Neutrophil (primary cell): ENCODE measurements around the gene CDC123.

ENCODE experiments used
- H3K27ac ChIP-seq: fragments of 200-600 bp; sonication (generic); 2 replicates; pipeline ENCODE4 v1.5.1; 2016; ENCODE audit warnings: mild to moderate bottlenecking, moderate library complexity
- H3K27me3 ChIP-seq: fragments of 200-600 bp; sonication (generic); 2 replicates; pipeline ENCODE4 v1.6.0; 2016; ENCODE audit warnings: mild to moderate bottlenecking
- H3K36me3 ChIP-seq: fragments of 200-600 bp; sonication (generic); 2 replicates; pipeline ENCODE4 v1.5.1; 2017
- H3K4me1 ChIP-seq, 2 experiments: fragments of 200-600 bp in 1 of 2; sonication (generic) in 1 of 2; 1 replicate in 1 of 2; 2 replicates in 1 of 2; pipeline versions ENCODE4 v1.5.1 to v1.6.1; 2013 to 2016; ENCODE audit warnings: low read depth in 1 of 2, low read length in 1 of 2, mild to moderate bottlenecking in 1 of 2, moderate library complexity in 1 of 2; ENCODE audit not compliant: control insufficient read depth in 1 of 2, insufficient read depth in 1 of 2
- H3K4me3 ChIP-seq, 2 experiments: fragments of 200-600 bp in 1 of 2; sonication (generic) in 1 of 2; 1 replicate in 1 of 2; 2 replicates in 1 of 2; pipeline ENCODE4 v1.5.1; 2013 to 2016; ENCODE audit warnings: low read depth in 1 of 2, low read length in 1 of 2, mild to moderate bottlenecking in 1 of 2, moderate library complexity in 1 of 2
- H3K9me3 ChIP-seq: fragments of 200-600 bp; sonication (generic); 2 replicates; pipeline ENCODE4 v1.5.1; 2016
- TF ChIP-seq, protein P1 (sequence below): fragments of 200-600 bp; sonication (generic); IDR thresholded peaks from 2 replicates; pipeline ENCODE4 v1.5.1; 2016; ENCODE audit warnings: antibody characterized with exemption

CDC123 gene

DNA sequence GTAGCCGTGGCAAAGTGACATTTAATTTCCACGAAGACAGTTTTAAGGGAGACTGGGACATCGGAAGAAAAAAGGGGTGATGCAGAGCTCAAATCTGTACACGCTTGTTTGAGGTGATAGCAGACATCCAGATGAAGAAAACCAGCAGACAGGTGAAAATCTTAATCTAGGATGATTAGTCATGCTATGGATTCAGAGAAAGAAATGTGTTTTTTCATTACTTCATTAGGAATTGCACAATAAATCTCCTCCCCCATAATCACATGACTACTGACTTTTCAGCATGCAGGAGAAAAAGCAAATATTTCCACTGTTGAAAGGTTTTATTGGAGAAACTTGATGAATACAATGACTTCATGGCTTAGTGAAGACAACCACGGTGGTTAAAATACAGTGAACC lies 2.8 kb upstream of the CDC123 start:
- Histone ChIP-seq H3K4me1 (peaks cover 29 to 45% of the 10 kb centered on the region in 2 experiments), H3K27me3 (no peaks in the 10 kb centered on the region), H3K4me3 (no peak overlapping the region), H3K9me3 (no peaks in the 10 kb centered on the region), H3K27ac (no peak overlapping the region), H3K36me3 (no peaks in the 10 kb centered on the region)
- TF ChIP-seq, protein P1, sequence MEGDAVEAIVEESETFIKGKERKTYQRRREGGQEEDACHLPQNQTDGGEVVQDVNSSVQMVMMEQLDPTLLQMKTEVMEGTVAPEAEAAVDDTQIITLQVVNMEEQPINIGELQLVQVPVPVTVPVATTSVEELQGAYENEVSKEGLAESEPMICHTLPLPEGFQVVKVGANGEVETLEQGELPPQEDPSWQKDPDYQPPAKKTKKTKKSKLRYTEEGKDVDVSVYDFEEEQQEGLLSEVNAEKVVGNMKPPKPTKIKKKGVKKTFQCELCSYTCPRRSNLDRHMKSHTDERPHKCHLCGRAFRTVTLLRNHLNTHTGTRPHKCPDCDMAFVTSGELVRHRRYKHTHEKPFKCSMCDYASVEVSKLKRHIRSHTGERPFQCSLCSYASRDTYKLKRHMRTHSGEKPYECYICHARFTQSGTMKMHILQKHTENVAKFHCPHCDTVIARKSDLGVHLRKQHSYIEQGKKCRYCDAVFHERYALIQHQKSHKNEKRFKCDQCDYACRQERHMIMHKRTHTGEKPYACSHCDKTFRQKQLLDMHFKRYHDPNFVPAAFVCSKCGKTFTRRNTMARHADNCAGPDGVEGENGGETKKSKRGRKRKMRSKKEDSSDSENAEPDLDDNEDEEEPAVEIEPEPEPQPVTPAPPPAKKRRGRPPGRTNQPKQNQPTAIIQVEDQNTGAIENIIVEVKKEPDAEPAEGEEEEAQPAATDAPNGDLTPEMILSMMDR = no peak

DNA sequence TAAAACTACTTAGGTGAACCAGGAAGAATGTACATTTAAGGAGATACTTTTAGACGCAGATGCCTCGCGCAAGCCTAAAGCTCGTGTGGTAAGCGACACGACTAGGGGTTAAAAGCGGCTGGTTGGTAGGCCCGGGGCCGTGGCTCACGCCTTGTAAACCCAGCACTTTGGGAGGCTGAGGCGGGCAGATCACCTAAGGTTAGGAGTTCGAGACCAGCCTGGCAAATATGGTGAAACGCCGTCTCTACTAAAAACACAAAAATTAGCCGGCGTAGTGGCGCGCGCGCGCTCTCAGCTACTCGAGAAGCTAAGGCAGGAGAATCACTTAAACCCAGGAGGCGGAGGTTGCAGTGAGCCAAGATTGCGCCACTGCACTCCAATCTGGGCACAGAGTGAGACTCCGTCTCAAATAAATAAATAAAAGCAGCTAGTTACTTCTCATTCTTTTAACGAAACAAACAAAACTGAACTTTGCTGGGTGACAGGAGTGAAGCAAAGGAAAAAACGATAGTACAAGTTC lies 1.2 kb upstream of the CDC123 start:
- Histone ChIP-seq H3K27me3 (no peaks in the 10 kb centered on the region), H3K4me3 (peak overlapping the region; percentile 87 to 90), H3K36me3 (no peaks in the 10 kb centered on the region), H3K9me3 (no peaks in the 10 kb centered on the region), H3K4me1 (peaks cover 43 to 59% of the 10 kb centered on the region in 2 experiments), H3K27ac (peak overlapping the region; percentile 95)
- TF ChIP-seq, protein P1 = no peak

DNA sequence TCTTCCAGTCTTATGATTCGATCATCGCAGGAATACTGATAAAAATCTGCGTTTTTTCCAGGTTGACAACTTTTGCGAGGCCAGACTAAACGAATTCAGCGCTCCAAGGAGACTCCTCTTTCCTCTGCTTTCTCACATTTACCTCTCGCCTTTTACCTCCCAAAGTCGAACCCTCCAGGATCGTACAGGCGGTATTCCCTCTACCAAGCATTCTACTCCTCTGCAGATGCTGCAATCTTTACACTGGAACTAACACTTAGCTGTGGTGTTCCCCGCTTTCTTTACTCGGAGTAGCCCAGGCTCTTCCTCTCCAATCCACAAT lies 746 bp upstream of the CDC123 start:
- H3K36me3 ChIP-seq = no peaks in the 10 kb centered on the region
- H3K27ac ChIP-seq = peak overlapping the region; percentile 95
- H3K4me3 ChIP-seq = peak overlapping the region; percentile 87 to 90
- no peaks in the 10 kb centered on the region for H3K9me3 ChIP-seq
- peaks cover 43 to 59% of the 10 kb centered on the region in 2 experiments for H3K4me1 ChIP-seq
- H3K27me3 ChIP-seq = no peaks in the 10 kb centered on the region
- TF ChIP-seq, protein P1 = no peak

DNA sequence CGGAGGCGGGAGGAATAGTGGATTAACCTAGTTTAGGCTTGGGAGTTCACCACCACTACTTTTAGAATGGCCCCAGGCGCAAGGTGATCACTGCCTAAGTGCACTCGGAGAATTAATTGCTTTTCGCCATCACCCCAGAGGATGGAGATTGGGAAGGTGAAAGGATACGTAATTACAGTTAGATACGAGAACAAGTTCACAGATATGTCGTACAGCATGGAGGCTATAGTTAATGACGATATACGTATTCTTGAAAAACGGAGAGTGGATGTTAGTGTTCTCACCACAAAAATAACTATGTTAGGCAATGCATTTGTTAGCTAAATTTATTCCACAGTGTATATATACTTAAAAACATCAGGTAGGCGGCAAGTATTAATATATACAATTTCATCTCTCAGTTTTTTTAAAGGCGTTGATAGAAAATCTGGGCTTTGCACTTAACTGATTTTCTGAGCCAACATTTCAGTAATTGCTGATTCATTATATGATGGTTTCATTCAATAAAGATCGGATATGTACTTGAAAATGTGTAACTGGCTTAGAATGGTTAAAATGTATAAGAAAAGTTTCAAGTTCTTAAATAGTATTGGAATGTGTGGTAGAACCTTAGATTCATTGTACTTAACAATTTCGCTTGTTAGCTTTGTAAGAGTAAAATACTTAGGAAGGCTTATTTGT lies 683 bp downstream of the CDC123 start:
- TF ChIP-seq, protein P1 = no peak
- H3K9me3 ChIP-seq = no peaks in the 10 kb centered on the region
- H3K27me3 ChIP-seq = no peaks in the 10 kb centered on the region
- H3K4me1 ChIP-seq = peaks cover 51 to 69% of the 10 kb centered on the region in 2 experiments
- peak overlapping the region; percentile 87 to 90 for H3K4me3 ChIP-seq
- peaks cover 9% of the 10 kb centered on the region for H3K36me3 ChIP-seq
- H3K27ac ChIP-seq = peak overlapping the region; percentile 95

DNA sequence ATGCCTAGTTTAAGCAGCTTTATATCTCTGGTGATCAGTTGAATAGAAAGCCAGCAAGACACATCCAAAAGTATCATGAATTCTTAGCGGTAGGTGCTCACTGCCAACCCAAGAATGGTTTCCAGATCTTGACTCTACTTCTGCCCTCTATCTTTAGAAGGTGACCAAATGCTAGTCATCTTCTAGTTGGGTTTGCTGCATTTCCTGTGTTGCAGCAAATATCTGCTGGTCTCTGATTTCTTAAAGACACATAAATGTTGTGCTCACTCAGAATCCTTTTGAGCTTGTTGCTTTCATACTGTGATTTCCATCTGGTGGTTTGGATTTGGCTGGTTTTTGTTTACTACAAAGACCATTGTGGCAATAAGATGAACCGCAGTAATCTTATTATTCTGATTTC lies 2.2 kb downstream of the CDC123 start:
- H3K9me3 ChIP-seq = no peaks in the 10 kb centered on the region
- peaks cover 22% of the 10 kb centered on the region for H3K36me3 ChIP-seq
- H3K4me3 ChIP-seq = peak overlapping the region in 1 of 2 experiments; percentile 6
- peaks cover 53 to 72% of the 10 kb centered on the region in 2 experiments for H3K4me1 ChIP-seq
- TF ChIP-seq, protein P1 = no peak
- H3K27ac ChIP-seq = peak overlapping the region; percentile 51
- H3K27me3 ChIP-seq = no peaks in the 10 kb centered on the region
